NCI-H1417 treated with DMSO at 0.1 percent for 48 hours (cell line): ENCODE results near the gene CEP43.
A peak's percentile ranks its signal among the peaks of the same experiment; 100 is the strongest.
"Not testable (repeated sequence)": the region's sequence is repeated elsewhere in the genome, so short reads cannot be mapped to it uniquely, and the experiment has no call there.

Experiments
- DNase-seq: peaks from one replicate; lab custom pipeline; 2025; lab: John Stamatoyannopoulos, UW

CEP43 gene, protein sequence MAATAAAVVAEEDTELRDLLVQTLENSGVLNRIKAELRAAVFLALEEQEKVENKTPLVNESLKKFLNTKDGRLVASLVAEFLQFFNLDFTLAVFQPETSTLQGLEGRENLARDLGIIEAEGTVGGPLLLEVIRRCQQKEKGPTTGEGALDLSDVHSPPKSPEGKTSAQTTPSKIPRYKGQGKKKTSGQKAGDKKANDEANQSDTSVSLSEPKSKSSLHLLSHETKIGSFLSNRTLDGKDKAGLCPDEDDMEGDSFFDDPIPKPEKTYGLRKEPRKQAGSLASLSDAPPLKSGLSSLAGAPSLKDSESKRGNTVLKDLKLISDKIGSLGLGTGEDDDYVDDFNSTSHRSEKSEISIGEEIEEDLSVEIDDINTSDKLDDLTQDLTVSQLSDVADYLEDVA

DNA sequence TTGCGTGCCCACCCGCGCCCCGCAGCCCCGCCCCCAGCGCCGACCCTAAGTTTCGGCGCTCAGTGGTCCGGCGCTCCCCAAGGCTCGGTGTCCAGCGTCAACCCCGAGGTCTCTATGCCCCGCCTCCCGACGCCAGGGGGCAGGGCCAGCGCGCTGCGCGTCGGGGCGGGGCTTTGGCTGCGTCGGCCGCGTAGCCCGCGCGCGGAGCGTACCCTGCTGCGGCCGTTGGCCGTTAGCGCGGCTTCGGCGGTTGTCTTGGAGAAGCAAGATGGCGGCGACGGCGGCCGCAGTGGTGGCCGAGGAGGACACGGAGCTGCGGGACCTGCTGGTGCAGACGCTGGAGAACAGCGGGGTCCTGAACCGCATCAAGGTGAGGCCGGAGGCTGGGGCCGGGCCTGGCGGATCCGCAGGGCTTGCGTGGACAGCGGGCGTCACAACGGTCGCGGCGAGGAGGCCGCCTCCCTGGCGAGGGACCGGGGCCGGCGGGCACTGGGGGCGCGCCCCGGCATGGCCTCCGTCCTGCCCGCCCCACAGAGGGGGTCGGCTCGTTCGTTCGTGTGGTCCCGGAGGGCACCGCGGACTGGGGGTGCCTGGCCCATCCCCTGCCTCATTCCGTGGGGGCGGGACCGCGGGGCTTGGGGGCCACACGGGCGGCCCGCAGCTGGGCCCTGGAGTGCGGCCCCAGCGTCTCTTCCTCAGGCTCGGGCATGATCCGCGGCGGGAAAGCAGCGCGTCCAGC, at the start of gene CEP43:
Gene CEP43, plus strand, starts transcription at position 253 of the 739 bp plus-strand sequence. Its CDS starts 16 bp downstream, at position 269.
- DNase-seq: peak; percentile 86

DNA sequence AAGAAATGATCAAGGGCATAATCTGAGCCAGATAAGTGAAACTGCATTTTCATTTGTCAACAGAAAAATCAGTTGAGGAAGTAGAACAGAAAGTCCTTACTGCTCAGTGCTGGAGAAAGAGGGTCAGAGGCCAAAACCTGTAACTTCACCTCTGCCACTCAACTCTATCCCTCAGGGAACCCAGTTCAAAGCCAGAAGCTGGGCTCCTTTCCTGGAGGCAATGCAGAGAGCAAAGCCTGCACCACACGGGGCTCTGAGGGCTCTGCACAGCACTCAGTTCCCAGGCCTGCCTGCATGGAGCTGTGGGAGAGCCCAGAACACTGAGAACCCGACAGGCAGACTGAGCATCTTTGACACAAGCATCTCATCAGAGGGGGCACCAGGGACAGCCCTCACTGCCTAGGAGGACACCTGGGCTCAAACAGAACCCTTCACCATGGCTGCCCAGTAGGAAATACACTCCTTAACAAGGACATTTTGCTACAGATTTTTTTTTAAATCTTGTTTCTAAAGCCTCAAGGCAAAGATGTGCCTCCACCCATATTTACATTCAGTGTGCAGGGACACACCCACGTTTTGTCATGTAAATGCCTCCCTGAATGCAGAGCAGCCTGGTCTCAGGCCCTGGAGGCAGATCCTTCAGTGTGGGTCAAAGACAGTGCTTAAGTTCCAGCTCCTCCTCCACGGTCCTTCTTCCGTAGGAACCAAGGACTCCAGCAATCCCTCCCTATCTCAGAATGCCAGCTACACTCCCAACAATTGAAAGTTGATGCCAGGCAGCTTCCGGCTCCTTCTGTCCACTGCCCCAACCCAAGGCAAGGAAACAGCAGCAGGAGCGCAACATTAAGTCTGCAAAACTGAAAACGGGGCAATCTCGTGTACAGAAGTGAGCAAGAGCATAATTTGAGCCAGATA, 49.4 kb upstream of the CEP43 start:
- no peak for DNase-seq

DNA sequence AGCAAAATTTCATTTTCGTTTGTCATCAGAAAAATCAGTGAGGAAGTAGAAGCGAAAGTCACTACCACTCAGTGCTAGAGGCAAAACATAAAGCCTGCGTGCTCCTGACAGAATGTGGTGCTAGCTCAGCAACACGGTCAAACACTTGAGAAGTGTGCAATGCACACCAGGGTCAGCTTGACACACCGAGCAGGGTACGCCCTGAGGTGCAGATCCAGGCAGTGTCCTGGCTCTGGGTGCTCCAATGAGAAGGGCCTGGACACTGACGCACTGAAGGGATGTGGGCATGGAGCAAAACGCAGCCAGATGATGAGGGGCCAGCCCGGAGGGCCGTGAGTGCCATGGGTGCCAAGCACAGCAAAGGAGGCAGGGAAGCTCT, 48.8 kb upstream of the CEP43 start:
- no peak for DNase-seq

DNA sequence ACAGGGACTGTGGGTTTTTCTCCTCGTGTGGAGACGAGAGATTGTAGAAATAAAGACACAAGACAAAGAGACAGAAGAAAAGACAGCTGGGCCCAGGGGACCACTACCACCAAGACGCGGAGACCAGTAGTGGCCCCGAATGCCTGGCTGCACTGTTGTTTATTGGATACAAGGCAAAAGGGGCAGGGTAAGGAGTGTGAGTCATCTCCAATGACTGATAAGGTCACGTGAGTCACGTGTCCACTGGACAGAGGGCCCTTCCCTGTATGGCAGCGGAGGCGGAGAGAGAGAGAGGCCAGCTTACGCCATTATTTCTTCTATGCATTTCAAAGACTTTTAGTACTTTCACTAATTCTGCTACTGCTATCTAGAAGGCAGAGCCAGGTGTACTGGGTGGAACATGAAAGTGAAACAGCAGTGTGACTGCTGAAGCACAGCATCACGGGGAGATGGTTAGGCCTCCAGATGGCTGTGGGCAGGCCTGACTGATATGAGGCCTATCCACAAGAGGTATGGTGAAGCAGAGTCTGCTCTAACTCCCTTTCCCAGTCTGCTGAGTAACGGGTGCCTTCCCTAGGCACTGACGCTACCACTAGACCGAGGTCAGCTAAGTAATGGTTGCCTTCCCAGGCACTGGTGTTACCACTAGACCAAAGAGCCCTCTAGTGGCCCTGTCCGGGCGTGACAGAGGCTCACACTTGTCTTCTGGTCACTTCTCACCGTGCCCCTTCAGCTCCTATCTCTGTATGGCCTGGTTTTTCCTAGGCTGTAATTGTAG, 48.1 kb upstream of the CEP43 start:
- DNase-seq: not testable (repeated sequence)

DNA sequence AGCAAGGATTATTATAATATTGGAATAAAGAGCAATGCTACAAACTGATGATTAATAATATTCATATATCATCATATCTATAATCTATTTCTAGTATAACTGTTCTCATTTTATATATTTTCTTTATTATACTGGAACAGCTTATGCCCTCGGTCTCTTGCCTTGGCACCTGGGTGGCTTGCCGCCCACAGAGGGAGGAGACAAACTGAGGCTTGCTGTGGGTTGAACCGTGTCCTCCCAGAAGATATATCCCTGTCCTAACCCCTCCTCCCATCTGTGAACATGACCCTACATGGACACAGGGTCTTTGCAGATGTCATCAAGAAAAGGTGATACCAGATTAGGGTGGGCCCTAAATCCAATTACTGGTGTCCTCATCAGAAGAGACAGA, 47.5 kb upstream of the CEP43 start:
- DNase-seq: no peak

DNA sequence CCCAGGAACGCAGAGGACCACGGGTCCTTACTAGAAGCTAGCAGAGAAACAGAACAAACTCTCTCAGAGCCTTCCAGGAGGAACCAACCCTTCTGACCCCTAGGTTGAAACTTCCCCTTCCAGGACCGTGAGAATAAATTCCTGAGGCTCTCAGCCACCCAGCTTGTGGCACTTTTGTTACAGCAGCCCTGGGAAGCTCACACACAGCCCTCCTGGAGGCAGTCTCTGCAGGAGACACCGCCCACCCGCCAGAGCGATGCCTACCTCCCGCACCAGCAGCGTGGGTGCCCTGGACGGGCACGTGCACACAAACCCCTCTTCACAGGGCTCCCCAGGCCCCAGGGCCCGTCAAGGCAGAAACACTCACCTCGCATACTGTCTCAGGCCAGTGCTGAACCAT, 47.1 kb upstream of the CEP43 start:
- DNase-seq: no peak

DNA sequence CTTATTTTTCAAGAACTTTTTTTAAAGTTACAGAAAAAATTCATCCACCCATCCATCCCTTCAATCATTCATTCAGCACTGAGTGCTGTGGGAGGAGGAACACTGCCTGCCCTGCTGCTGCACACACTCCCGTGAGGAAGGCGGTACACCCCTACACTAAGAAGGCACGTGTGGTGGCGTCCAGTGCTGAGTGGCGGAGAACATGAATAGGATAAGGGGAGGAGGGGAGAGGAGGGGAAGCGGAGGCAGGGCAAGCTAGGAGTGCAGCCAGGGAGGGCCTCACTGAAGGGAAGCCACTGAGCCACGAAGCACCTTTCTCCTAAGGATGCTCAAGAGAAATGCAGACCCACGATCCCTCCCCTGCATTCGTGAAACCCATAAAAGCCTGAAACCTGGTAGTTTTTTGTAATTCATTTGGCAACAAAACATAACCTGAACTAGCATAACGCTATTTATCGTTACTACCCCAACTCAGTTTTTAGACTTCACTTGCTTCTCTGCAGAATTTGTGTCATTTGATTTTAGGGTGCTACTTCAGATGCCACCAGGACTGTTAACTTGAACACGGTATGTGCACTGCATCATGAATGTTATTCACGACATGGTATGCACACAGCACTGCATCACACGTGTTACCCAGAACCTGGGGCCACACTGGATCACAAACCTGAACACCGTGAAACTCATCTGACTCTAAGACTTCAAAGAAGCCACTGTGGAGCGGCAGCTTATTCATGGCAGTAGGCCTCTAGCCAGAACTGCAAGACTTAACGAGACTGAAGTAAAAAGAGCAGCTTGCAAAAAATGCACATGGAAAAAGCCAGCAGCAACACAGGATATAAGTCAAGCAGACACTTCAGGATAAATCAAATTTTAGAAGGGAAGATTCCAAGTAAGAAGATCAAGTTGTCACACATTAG, 46.4 kb upstream of the CEP43 start:
- DNase-seq: no peak

DNA sequence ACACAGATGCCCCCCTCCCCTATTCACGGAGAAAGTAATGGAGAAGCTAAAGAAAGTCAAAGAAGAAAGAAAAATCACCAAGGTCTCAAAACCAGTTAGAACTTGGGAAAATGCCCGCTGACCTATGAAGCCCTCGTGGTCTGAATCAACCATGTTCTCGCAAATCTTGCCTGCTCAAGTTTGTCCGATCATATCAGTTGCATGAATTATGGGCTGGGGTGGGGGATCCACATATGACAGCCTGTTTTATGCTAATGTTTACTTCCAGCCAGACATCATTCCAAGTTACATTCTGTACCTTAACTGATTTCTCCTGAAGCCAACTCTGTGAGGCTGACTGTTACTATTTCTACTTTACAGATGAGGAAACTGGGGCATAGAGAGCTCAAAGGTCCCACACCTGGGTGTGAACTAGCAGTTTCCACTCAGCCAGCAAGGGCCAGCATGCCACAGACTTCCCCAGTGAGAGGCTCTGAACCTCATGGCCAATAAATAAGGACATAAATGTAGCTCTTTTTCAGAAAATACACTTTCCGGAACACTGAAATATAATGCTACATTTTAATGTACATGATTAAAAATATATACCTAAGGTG, 45.0 kb upstream of the CEP43 start:
- no peak for DNase-seq

DNA sequence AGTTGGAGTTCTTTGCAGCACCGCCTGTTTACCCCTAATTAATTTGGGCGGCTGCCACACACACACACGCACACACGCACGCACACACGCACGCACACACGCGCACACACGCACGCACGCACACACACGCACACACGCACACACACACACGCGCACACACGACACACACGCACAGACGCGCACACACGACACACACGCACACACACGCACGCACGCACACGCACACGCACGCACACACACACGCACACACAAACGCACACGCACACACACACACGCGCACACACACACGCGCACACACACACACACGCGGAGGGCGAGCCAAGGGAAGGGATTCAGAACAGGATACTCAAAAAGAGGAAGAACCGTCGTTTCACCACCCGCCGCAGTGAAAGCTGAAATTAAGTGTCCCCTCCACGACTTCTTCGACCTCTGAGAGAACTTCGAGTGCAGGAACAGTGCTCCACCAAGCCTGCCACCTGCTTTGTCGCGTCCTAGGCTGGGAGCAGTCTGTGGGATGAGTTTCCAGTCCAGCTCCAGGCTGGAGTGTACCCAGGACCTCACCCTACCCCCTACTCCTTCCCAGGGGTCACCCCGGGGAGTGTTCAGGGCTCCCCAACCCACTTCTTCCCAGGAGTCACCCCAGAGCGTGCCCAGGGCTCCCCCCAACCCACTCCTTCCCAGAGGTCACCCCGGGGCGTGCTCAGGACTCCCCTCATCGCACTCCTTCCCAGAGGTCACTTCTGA, 43.9 kb upstream of the CEP43 start:
- no peak for DNase-seq

DNA sequence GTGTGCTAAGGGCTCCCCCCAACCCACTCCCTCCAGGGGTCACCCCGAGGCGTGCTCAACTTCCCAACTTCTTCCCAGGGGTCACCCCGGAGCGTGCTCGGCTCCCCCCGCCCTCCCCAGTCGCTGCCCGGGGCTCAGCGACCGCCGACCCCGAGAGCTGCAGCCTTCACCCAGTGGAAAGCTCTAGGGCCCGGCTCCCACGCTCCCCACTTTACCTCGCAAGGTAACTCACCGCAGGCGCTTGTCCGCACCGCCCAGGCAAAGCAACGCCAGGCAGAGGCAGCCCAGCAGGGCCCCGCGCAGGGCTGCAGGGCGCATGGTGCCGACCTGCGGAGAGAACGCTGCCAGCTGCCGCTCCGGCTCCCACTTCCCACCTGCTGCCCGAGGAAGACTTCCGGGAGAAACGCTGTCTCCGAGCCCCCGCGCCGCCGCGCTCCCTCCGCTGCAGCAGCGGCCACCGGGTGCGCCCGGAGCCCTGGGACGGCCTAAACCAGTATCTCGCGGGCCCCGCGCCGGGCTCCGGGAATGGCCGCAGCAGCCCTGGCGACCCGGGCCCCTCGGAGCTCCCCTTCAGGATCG, 43.2 kb upstream of the CEP43 start:
- no peak for DNase-seq

DNA sequence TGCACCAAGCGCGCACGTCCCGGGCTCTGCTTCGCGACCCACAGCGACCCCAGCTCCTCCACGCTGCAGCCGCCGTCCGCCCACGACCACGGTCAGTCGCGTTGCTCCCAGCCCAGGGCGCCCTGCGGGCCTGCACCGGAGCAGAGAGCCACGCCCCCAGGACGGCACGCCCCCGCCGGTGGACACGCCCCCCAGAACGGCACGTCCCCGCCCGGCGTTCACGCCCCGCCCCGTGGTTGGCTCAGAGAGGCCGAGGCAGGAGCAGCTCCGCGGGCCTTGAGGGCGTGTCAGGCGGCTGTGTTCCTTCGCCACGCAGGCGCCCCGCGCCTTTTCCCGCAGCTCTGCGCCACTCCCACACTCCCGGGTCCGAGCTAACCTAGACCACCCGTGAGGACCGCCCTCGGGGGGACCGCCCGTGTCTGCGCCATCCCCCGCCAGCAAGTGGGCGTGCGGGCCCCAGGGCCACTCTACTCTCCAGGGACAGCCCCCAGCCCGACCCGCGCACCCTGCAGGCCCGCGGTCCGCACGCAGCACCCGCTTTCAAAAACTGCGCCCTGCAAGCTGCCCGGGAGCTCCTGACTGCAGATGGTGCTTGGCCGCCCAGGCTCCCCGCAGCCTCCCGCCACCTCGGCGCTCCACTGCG, 42.6 kb upstream of the CEP43 start, which contains the start of gene RNASET2:
Gene RNASET2, minus strand, starts transcription at position 107 of the 643 bp plus-strand sequence. CDS start 368 bp downstream, outside the sequence.
- peak; percentile 51 for DNase-seq

DNA sequence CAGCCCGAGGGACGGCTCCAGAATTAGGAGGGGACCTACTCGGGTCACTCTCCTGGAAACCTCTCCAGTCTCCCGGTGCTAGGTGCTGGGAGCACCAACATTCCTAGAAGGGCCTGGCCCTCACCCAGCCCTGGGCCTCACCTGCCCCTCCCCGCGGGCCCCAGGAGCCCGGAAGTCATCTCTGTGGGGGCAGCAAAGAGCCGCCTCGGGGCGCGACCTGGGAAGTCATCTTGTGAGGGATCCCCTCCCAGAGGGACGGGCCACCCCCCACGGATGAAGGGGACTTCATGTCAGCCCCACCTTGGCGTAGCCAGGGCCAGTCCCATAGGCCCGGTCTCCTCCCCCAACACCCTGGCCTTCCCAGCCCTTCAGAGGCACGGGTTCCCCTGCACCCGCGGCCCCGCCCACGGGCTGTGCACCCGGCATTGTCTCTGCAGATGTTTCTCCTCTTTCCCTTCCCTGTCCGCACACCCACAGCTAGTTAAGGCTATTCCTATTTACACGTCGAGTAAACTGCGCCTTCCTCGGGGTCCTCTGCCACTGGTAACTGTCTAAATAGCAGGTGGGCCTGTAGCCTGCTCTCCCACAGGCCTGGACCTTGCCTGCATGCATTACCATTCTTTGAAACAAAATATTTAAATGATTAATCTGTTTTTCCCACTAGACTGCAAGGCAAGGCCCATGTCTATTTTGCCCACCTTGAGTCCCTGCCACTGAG, 42.0 kb upstream of the CEP43 start:
- DNase-seq: no peak

DNA sequence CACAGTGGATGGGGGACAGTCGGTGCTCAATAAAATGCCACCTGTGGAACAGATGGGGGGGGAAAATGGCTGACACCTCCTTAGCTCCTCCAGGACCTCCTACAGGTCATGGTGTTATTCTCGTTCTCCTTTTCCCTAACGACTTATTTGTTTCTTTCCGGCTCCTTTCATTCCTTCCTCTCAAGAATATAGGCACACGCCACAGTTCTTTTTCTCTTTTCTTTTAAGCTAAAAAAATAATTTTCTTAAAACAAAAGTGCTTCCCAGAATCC, 41.5 kb upstream of the CEP43 start:
- DNase-seq: no peak

DNA sequence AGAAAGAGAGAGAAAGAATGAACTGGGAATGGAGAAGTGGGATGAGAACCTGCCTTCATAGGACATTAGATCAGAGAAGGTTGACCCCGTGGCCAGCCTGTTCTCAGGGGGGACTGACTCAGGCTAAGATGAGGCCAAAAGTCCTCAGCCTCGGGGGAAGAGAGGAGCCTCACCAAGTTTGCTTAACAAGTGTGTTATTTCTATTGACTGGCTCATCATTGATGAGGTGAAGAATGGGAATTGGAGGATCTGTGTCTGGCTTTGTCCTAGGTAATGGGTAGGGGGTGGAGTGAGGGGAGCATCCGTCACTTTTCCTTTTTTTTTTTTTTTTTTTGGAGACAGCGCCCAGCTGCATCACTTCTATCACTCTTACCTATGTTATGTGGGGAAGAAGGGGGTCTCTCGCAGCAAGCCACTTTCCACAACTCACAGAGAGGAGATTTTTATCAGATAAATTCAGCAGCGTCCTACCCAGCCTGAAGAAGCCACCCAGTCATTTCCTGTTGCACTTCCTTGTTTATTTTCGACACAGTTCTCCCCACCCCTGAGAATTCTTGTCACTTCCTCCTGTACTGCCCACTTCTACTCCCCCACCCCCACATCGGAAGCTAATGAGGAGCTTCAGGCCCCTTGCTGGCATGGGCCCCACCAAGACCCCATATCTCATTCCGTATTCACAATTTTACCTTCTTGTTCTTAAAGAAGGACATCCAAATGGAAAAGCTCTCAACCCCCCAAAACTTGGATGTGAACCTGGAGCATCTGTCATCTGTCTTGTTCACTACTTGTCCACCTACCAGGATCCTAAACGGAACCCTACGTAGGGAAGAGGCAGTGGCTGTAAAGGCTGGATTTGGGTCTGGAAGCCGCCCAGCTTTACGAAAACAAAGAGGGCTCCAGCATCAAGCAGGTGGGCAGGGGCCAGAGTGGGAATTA, 40.0 kb upstream of the CEP43 start:
- no peak for DNase-seq

DNA sequence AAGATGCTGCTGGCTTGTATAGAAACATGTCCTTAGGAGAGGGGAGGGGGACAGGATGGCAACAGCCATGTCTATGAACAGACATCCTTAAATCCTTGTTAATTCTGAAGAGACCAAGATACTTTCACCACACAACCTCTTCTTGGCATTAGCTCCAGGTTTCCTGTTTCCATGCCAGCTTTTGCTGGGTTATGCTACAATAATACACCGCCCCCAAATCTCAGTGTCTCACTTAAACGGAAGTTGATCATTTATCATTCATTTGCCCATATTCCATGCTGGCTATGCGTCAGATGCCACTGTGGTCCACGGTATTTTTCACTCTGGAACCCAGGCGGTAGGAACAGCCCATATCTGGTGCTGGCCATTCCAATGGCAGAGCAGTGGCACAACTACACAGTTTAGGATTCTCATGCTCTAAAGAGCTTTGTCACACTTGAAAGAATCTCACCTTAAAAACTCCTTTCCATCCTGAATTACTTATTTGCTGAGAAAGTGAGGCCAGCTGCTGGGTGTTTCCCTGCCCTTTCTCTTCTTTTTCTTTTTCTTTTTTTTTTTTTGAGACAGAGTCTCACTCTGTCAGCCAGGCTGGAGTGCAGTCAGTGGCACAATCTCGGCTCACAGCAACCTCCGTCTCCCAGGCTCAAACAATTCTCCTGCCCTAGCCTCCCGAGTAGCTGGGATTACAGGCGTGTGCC, 39.1 kb upstream of the CEP43 start:
- DNase-seq: no peak

DNA sequence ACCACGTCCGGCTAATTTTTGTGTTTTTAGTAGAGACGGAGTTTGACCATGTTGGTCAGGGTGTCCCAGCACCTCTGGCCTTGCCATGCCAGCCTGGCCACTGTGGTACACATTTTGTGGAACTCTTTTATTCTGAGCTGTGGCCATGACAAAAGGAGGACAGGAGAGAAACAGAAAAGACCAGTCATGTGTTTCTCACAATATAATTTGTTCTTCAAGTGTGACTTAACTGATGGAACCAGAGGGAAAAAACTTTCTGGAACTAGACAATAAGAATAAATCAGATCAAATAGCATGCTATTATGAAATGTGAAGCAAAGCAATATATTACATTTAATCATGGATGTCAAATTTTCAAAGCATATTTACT, 38.6 kb upstream of the CEP43 start:
- DNase-seq: no peak
